Activated naive CD4-positive, alpha-beta T cell (primary cell): ENCODE results near the gene ACTR5.
"Not testable (repeated sequence)": the region's sequence is repeated elsewhere in the genome, so short reads cannot be mapped to it uniquely, and the experiment has no call there.

Source experiments
- DNase-seq, 4 experiments: peaks; one replicate each; lab custom pipeline; 2025; lab: John Stamatoyannopoulos, UW

ACTR5 gene

DNA sequence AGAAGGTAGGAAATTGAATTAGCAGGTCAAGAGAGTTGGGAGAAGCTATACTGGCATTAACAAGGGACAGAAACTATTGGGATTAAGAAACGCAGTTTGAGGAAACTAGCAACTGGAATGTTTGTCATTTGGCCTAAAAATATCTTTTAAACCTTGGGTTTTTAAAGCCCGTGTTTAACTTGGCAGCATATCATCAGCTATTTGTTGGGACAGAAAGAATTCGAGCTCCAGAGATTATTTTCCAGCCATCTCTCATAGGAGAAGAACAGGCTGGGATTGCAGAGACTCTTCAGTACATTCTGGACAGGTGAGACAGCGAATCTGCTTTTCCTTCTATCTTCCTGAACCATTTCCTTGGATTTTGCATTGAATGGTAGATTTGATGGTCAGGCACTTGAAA is 17.8 kb downstream of the ACTR5 start:
- DNase-seq: no peak

DNA sequence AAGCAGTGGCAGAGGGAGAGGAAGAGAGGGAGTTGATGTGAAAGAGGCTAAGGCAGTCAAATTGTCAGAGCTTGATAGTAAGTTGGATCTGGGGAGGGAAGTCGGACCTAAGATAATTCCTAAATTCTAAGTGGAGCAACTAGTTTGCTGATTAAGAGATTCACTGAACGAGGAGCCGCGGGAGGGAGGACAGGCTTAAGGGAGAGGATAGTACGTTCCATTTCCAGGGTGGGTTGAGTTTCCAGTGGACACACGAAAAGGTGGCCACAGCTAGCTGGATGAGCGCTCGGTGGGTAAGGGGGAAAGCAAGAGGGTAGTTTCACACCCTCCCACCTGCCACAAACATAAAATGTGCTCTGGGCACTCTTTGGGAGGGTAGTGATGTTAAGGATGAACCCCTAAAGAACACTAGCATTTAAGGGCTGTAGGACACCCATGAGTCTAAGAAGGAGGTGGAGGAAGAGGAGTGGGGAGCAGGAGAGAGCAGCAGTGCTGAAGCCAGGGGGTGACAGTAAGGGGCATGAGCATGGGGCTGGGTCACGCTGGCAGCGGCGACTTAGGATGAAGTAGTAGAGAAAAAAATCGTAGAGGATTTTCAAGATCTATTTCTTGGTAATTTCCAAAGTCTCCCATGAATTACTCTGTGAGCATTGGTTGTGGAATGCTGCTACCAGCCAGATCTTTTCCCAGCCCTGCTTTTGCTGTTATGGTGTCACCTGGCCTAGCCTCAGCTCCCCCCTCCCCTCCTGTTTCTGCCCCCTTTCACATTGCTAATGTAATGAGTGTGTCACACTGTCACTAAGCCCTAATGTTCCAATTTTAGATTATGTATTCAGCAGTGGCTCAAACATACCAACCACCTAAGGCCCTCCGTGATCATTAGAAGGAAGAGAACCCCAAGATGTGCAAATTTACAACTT is 21.4 kb downstream of the ACTR5 start:
- DNase-seq: no peak

DNA sequence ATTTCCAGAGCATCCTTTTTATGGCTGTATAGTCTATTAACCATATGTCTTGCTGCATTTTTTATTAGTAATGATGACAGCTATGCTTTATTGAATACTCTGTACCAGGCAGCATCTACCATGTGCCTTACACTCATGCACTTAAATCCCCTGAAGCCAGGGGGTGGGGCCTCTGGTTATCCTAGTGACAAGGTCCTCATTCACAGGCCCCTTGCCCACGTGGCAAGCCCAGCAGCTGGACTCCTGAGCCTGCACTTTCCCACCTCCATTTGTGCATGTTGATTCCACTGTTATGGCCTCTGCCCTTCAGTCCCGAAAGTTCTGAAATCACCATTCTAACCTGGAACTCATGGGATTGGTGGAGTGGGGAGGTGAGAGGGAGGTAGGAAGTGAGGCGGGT is 22.3 kb downstream of the ACTR5 start:
- DNase-seq: no peak

- DNase-seq: no peak
Measured at GRCh38 chr20:38770970-38771369, 22.7 kb downstream of the ACTR5 start.

DNA sequence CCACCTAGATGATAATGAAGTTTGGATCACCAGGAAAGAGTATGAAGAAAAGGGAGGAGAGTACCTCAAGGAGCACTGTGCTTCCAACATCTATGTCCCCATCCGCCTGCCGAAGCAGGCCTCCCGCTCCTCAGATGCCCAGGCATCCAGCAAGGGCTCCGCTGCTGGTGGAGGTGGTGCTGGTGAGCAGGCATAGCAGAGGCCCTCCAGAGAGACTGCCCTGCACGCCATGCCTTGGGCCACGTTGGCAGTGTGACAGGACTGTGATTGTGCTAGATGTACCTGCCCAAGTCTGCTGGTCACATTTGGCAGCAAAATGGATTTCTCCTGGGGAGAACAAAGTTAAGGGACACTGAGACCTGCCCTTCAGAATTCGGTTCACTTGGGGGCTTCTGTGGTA is 23.4 kb downstream of the ACTR5 start:
- DNase-seq: no peak

GRCh38 chr20:38774167-38774566 is 25.9 kb downstream of the ACTR5 start:
- no peak for DNase-seq

DNA sequence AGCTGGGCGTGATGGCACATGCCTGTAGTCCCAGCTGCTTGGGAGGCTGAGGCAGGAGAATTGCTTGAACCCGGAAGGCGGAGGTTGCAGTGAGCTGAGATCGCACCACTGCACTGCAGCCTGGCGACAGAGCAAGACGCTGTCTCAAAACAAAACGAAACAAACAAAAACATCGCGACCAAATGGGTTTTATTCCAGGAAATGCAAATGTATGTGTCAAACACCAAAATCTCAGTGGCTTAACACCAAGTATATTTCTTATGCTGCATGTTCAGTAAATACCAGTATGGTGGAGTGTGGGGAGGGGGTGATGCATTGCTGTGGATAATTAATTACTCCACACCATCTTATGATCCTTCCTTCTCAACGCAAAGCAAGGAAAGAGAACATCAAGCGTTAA is 28.1 kb downstream of the ACTR5 start:
- DNase-seq: no peak

GRCh38 chr20:38779247-38780097 is 31.2 kb downstream of the ACTR5 start:
- DNase-seq: no peak

GRCh38 chr20:38782275-38782674 is 34.0 kb downstream of the ACTR5 start:
- DNase-seq: no peak

- no peak for DNase-seq
Measured at GRCh38 chr20:38787870-38788269, 39.6 kb downstream of the ACTR5 start.

DNA sequence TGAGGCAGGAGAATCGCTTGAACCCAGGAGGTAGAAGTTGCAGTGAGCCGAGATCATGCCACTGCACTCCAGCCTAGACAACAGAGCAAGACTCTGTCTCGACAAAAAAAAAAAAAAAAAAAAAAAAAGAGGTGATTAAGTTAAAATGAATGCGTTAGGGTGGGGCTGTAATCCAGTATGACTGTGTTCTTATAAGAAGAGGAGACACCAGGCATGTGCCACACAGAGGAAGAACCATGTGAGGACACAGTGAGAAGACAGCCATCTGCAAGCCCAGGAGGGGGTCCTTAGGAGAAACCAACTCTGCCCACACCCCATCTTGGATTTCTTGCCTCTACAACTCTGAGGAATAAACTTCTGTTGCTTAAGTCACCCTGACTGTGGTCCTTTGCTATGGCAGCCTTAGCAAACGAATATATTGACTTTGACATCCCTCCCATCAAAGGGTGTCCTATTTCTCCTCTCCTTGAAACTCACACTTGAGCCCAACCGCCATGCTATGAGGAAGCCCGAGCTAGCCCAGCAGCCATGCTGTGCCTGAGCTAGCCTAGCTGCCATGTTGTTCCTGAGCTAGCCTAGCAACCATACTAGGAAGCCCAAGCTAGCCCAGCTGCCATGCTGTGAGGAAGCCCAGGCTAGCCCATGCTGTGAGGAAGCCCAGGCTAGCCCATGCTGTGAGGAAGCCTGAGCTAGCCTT is 41.4 kb downstream of the ACTR5 start:
- no peak for DNase-seq

GRCh38 chr20:38790200-38791053 is 42.2 kb downstream of the ACTR5 start:
- peak in 1 of 4 experiments; percentile 16 for DNase-seq

GRCh38 chr20:38791291-38791690 is 43.0 kb downstream of the ACTR5 start:
- DNase-seq: no peak

- no peak for DNase-seq
Measured at GRCh38 chr20:38791940-38792339, 43.7 kb downstream of the ACTR5 start.

- not testable (repeated sequence) for DNase-seq
Measured at GRCh38 chr20:38794057-38794456, 45.8 kb downstream of the ACTR5 start.

- no peak for DNase-seq
Measured at GRCh38 chr20:38798266-38798665, 50.0 kb downstream of the ACTR5 start.

DNA sequence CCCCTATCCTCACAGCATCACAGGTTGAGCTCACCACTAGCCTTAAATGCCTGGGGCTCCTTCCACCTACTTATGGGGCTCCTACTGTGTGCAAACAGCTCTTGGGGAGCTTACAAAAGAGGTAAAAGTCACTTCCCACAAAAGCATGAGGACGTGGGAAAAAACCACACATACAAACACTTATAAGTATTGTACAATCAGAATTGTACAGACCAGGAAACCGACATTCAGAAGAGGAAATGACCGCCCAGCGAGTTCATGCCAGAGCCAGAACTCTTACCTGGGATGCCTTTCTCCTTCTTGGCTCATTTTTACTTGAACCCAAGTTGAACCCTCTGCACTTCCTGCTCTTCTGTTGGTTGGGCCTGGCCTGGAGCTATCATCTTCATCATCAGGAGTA is 50.9 kb downstream of the ACTR5 start:
- DNase-seq: no peak

GRCh38 chr20:38800882-38801281 is 52.6 kb downstream of the ACTR5 start:
- DNase-seq: no peak

GRCh38 chr20:38804221-38804620 is 56.0 kb downstream of the ACTR5 start:
- no peak for DNase-seq

DNA sequence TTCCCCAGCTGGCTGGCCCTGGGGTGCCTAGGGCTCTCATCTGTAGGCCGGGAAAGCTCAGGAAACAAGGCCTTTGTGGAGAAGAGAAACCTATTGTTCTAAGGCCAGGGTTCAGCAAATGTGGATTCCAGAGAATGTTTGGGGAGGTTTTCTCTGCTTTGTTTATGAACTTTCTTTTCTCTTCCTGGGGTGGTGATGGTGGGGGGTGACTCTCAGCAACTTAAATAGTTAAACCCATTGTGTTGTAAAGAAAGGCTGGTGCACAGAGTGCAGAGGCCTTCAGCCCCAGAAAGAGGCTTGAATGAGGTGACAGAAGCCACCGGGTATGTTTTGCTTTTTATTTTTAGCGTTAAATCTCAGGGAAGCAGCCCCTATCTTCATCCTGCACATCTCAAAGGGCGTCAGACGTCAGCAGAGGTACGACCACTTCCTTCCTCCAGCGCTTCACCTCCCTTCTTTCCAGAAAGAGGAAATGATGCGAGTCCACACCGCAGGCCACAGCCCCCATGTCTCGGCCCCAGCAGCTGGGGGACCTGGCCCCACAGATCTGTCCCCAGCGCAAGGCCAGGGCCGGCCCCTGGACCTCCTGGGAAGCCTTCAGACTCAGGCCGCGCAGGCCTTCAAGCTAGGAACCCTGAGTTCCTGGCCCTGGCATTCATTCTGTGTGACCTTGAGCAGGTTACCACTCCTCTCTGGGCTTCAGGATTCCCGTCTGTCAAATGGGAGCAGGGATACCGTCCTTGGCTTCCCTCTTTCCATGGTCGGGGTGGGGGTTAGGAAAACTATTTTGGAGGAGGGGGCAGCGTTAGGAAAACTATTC is 56.6 kb downstream of the ACTR5 start:
- DNase-seq: peak in 3 of 4 experiments; percentile 9 to 60 (median 32)
